Hematopoietic multipotent progenitor cell treated with erythropoietin and hydrocortisone succinate and interleukin-3 and kit ligand, for 6 days (in vitro differentiated cells): Measurements from ENCODE around the gene ACACA.
A peak's percentile ranks its signal among the peaks of the same experiment; 100 is the strongest.

Source experiments
- DNase-seq: peaks from one replicate; pipeline ENCODE4 v3.0.0-alpha.2; 2015

The ACACA gene

GRCh38 chr17:37123941-37124820 lies 282.5 kb downstream of the ACACA start:
- DNase-seq: peak; percentile 67

- DNase-seq: no peak
Measured at GRCh38 chr17:37123386-37123785, 283.2 kb downstream of the ACACA start.

DNA sequence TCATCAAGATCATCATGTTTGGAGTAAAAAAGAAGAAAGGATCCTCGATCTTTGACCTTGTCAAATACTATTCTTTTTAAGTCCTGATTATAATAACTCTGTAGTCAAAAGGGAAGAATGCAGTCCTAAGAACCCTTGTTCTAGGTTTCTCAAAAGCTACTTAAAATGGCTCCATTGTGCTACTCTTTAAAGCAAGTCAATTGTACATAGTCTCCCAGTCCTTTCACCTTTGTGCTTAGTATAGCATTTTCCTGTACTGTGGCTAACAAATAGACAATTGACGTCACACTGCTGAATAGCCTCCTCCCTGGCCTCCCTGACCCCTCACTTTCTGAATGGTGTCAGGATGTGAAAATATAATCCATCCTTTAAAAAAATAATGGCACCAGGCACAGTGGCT lies 285.0 kb downstream of the ACACA start:
- DNase-seq: no peak

DNA sequence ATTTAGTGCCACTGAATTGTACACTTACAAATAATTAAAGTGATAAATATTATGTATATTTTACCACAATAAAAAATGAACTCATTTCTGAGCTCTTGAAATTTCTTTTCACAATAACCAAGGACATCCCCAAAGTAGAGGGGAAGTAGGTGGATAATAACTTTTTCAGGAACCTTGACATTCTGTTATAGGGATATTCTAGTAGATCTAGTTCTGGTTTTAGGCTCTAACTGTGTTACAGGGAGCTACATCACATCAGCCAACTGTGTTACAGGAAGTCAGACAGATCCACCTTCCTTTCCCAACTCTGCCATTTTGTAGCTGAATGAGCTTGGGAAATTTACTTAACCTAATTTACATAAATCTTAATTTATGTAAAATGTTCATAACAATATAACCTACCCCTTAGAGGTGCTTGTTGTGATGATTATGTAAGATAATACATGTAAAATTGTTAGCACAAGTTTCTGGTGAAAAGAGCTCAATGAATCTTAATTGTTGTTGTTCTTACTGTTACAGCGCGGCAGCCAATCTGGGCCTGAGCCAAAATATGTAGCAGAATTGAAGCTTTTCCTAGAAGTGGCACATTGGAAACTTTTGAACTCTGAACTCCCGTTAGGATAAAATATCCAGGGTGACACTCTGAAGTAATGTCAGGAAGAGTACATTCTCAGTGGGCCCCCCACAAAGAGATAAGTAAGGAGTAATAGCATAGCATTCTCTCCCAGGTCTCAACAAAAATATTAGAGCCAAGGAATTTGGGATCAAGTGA lies 288.1 kb downstream of the ACACA start:
- no peak for DNase-seq

GRCh38 chr17:37117373-37118142 lies 289.1 kb downstream of the ACACA start:
- no peak for DNase-seq

GRCh38 chr17:37116671-37117185 lies 289.9 kb downstream of the ACACA start:
- DNase-seq: no peak

DNA sequence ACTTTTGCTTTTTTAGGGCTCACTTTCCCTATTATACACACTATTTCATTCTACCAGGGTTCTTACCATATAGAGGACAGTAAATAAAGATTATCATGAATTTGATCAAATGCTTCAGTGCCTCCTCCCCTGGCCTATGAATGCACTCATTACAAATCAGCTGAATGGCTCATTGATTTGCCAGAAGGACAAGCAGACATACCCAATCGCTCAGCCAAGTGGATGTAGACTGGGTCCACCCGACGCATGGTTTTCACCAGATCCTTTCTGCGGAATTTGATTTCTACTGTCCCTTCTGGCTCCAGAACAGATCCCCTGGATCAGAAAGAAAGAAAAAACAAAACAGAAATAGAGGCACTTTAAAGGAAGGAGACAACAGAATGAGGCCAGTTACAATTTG lies 295.3 kb downstream of the ACACA start:
- DNase-seq: no peak

DNA sequence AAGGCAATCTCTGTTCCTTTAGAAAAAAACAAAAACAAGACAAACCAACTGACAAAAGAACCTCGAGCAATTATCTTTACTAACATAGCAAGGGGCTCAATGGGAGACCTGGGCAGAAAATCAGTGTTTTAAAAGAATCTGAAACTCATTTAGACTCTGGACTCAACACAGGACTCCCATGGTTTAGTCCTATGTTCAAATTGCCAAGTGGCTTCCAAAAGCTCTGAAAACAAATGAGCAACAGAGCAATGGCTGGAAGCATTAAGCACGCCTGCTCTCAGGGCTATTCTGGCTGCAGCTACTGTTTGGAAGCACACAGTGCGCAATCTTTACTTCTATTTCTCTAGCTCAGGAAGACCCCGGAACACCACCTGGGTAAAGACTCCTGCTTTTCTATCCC lies 295.9 kb downstream of the ACACA start:
- no peak for DNase-seq

DNA sequence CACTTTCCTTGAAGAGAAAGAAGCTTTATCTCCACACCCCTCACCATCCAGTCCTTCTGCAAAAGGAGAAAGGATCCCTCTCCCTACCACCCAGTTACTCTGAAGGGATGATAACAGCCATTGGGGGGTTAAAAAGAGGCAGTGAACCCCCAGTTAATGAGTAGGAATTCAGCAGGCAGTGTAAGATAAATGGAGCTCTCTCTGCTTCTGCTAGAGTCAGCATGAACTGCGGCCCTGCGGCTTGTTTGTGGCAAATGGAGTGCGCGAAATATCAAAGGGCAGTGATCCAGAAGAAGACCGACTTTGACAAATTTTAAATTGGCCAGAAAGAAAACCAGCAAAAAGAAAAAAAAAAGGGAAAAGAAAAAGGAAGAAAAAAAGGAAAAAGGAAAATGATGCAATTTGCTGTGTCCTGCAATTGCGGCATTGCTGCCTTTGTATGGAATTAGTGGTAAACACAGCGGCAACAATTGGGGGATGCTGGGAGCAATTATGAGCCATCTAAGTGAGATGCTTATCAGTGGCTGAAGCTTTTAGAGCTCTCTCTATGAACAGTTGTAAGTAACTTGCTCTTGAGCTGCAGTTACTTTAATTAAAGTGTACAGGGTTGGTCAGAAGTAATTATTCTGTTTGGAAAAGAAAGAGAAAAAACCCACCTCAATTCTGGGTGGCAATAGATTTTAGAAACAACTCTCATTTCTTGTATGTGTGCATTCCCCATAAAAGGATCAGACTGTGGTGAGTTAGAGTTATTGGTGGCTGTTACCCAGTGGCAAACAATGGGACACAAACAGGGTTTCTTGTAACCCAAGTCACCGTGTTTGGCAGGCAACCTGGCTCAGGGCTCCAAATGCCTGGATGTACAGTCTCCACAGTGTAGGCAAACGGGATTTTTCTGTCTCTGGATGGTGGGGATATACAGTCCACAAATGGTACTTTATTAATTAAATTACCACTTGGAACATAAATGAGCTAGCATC lies 296.6 kb downstream of the ACACA start:
- DNase-seq: no peak

- no peak for DNase-seq
Measured at GRCh38 chr17:37109106-37109505, 297.5 kb downstream of the ACACA start.

DNA sequence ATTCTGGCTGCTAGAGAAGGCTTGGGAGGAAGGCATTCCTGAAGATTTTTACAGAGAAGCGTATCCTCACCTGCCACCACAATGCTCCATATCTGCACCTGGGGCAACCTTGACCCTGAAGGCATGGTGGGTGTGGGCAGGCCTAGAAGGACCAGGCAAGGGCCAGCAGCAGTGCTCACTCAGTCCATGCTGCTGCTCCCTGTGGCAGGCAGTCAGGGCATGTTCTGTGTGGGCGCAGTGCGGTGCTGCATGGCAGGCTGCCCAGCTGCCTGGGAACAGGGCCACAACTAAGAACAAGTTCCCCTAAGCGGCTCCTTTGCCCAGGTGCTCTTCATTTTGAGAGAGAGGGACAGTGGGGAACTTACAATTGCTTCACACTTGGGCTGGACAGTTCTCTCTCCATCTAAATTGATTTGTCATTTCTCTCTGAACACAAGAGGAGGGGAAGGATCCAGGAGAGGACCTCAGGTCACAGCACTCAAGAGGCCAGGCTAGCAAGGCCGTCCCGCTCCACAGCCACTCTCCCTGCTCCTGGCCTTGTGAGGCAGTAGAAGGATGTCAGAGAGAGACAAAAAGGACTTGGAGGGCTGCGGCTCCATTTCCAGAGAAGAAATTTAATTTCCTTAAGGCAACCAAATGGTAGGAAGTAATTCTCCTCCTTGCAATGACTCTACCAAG lies 299.1 kb downstream of the ACACA start:
- no peak for DNase-seq

- no peak for DNase-seq
Measured at GRCh38 chr17:37106049-37106448, 300.6 kb downstream of the ACACA start.

DNA sequence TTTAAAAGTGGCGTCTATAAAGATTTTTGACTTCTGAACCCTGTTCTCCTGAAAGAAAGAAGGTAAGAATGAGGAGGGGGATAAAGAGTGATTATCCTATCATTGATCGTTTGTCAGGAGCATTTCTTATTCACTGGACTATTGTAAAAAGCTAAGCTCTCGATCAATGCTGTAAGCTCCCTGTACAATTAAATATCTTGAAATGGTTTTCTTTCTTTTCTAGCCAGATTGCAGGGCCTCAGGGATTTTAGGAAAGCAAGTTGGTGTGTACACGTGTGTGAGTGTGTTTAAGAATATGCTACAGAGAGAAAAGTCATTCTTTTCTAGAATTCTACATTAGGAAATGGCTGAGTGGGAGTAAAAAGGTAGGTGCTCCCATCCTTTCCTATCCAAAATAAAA lies 303.4 kb downstream of the ACACA start:
- DNase-seq: no peak

GRCh38 chr17:37101306-37101705 lies 305.3 kb downstream of the ACACA start:
- no peak for DNase-seq

DNA sequence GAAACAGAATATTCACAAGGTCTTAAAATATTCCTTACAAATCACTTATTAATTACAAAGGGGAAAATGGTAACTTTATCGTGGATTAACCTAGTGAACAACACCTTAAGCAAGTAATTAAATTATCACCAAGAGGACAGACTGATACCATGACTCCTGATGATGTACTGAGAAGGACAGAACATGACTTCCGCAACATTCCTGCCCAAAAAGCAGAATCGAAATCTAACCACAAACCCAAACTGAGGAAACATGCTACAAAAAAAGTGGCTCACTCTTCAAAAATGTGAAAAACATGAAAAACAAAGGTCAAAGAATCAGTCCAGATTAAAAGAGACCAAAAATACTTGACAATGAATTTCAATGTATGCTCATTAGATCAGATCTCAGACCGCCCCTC lies 306.4 kb downstream of the ACACA start:
- no peak for DNase-seq

GRCh38 chr17:37098910-37099664 lies 307.5 kb downstream of the ACACA start:
- no peak for DNase-seq

- no peak for DNase-seq
Measured at GRCh38 chr17:37098152-37098551, 308.5 kb downstream of the ACACA start.

- no peak for DNase-seq
Measured at GRCh38 chr17:37097154-37097553, 309.5 kb downstream of the ACACA start.

GRCh38 chr17:37096071-37096470 lies 310.6 kb downstream of the ACACA start:
- DNase-seq: no peak

DNA sequence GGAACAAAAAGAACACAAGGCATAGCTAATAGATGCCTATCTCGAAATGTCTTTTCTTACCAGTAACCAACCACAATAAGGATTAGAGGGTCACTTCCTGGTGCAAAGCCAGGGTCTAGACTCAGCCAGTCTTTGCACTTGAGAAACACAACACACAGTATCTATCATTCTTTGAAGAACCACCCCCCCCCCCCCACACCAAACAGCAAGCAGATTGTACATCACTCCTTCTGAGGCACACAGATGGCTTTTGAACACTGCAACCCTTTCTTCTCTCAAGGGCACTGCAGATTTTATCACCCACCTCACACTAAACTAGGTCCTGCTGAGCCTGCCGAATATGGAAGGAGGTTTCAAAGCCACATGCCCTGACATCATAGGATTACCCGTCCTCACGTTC lies 312.2 kb downstream of the ACACA start:
- no peak for DNase-seq

DNA sequence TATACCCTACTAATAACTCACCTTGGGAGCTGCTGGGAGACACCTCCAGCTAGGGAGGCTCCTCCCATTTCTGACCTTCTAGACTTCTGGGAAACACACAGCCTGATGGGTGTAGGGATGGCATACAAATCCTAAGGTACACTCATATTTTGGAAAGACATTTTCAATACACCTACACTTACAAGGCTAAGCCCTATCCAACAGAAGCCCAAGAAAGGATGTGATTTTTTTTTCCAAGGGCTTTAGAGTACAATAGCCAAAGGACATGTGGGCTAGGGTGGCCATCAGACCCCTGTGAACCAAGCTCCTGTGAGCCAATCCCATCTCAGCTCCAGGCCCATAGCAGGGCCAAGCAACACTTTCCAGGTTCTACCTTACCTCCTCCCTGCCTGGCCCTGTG lies 313.9 kb downstream of the ACACA start:
- DNase-seq: no peak
